PC-3 (cell line): ENCODE results near the gene DLG2.

Experiments
- CTCF ChIP-seq: fragments of 300-600 bp; sonication (generic); conservative IDR thresholded peaks from 2 replicates; pipeline ENCODE4 v1.5.1; 2017; ENCODE audit warnings: antibody characterized with exemption, low read depth, mild to moderate bottlenecking, low read length
- EZH2 ChIP-seq: fragments of 300-600 bp; sonication (generic); IDR thresholded peaks from one replicate; pipeline ENCODE4 v1.6.1; 2017; ENCODE audit warnings: antibody characterized with exemption, mild to moderate bottlenecking, low read length; ENCODE audit not compliant: unreplicated experiment
- EZH2phosphoT487 ChIP-seq: fragments of 300-600 bp; sonication (generic); IDR thresholded peaks from 2 replicates; pipeline ENCODE4 v1.6.1; 2018; ENCODE audit warnings: mild to moderate bottlenecking, antibody characterized with exemption, low read length, borderline replicate concordance

GRCh38 chr11:84241343-84242131 is 1385.6 kb downstream of the DLG2 start:
- TF ChIP-seq CTCF (no peak), EZH2phosphoT487 (no peak), EZH2 (no peak)
